Trophoblast cell (in vitro differentiated cells and primary cell): ENCODE results near the gene KIF6.
A peak's percentile ranks its signal among the peaks of the same experiment; 100 is the strongest.
"Not testable (repeated sequence)": the region's sequence is repeated elsewhere in the genome, so short reads cannot be mapped to it uniquely, and the experiment has no call there.

Experiments
- DNase-seq, 2 donors: peaks; one replicate each; pipeline ENCODE4 v3.0.0-alpha.2; 2016
- H2AFZ ChIP-seq: 2 replicates; pipeline ENCODE4 v1.6.1; 2013; ENCODE audit warnings: low read length, moderate library complexity, mild to moderate bottlenecking; ENCODE audit not compliant: insufficient read depth, poor library complexity
- H2AK5ac ChIP-seq: 2 replicates; pipeline ENCODE4 v1.6.1; 2013; ENCODE audit warnings: mild to moderate bottlenecking, low read length
- H2BK120ac ChIP-seq: 2 replicates; pipeline ENCODE4 v1.6.1; 2013; ENCODE audit warnings: low read length, mild to moderate bottlenecking, moderate library complexity; ENCODE audit not compliant: insufficient read depth, poor library complexity
- H2BK12ac ChIP-seq: 2 replicates; pipeline ENCODE4 v1.6.1; 2013; ENCODE audit warnings: mild to moderate bottlenecking, low read length, moderate library complexity
- H2BK5ac ChIP-seq: 2 replicates; pipeline ENCODE4 v1.6.1; 2013; ENCODE audit warnings: low read length, low read depth, moderate library complexity, mild to moderate bottlenecking; ENCODE audit not compliant: poor library complexity
- H3K14ac ChIP-seq: 2 replicates; pipeline ENCODE4 v1.6.1; 2013; ENCODE audit warnings: mild to moderate bottlenecking, low read length
- H3K18ac ChIP-seq: 2 replicates; pipeline ENCODE4 v1.6.1; 2013; ENCODE audit warnings: mild to moderate bottlenecking, low read length
- H3K23ac ChIP-seq: 2 replicates; pipeline ENCODE4 v1.6.1; 2013; ENCODE audit warnings: low read length
- H3K27ac ChIP-seq: 2 replicates; pipeline ENCODE4 v1.5.1; 2013; ENCODE audit warnings: low read depth, mild to moderate bottlenecking, inconsistent platforms, low read length, moderate library complexity
- H3K27me3 ChIP-seq: 2 replicates; pipeline ENCODE4 v1.6.1; 2013; ENCODE audit warnings: inconsistent platforms, mild to moderate bottlenecking, low read length, moderate library complexity; ENCODE audit not compliant: insufficient read depth
- H3K36me3 ChIP-seq, 2 experiments: 1 replicate in 1 of 2; 2 replicates in 1 of 2; pipeline ENCODE4 v1.6.1; 2013; ENCODE audit warnings: low read length in 2 of 2, mild to moderate bottlenecking in 2 of 2, moderate library complexity in 1 of 2; ENCODE audit not compliant: insufficient read depth in 2 of 2, control insufficient read depth in 1 of 2
- H3K4ac ChIP-seq: 2 replicates; pipeline ENCODE4 v1.6.1; 2013; ENCODE audit warnings: low read depth, mild to moderate bottlenecking, low read length, moderate library complexity
- H3K4me1 ChIP-seq, 2 experiments: 1 replicate in 1 of 2; 2 replicates in 1 of 2; pipeline ENCODE4 v1.6.1; 2013; ENCODE audit warnings: low read length in 2 of 2, mild to moderate bottlenecking in 2 of 2, moderate library complexity in 1 of 2; ENCODE audit not compliant: insufficient read depth in 2 of 2, control insufficient read depth in 1 of 2
- H3K4me2 ChIP-seq: 2 replicates; pipeline ENCODE4 v1.6.1; 2013; ENCODE audit warnings: inconsistent platforms, mild to moderate bottlenecking, low read length, moderate library complexity
- H3K4me3 ChIP-seq: 2 replicates; pipeline ENCODE4 v1.5.1; 2013; ENCODE audit warnings: mild to moderate bottlenecking, low read depth, low read length, inconsistent platforms
- H3K79me1 ChIP-seq: one replicate; pipeline ENCODE4 v1.6.1; 2013; ENCODE audit warnings: low read length
- H3K79me2 ChIP-seq: 2 replicates; pipeline ENCODE4 v1.6.1; 2013; ENCODE audit warnings: low read length, mild to moderate bottlenecking; ENCODE audit not compliant: control insufficient read depth, insufficient read depth, poor library complexity
- H3K9ac ChIP-seq: 2 replicates; pipeline ENCODE4 v1.6.1; 2013; ENCODE audit warnings: mild to moderate bottlenecking, low read length
- H3K9me3 ChIP-seq: 2 replicates; pipeline ENCODE4 v1.6.1; 2013; ENCODE audit warnings: low read depth, mild to moderate bottlenecking, control low read depth, inconsistent platforms, low read length; ENCODE audit not compliant: insufficient read depth
- H4K12ac ChIP-seq: 2 replicates; pipeline ENCODE4 v1.6.1; 2013; ENCODE audit warnings: low read depth, mild to moderate bottlenecking, low read length, moderate library complexity
- H4K8ac ChIP-seq: 2 replicates; pipeline ENCODE4 v1.6.1; 2013; ENCODE audit warnings: low read depth, mild to moderate bottlenecking, low read length, moderate library complexity
- H4K91ac ChIP-seq: one replicate; pipeline ENCODE4 v1.6.1; 2013; ENCODE audit warnings: low read depth, mild to moderate bottlenecking, low read length, moderate library complexity
- WGBS: extraction: QIAGEN DNeasy Blood & Tissue Kit; methylation state at CpG from one replicate; pipeline ENCODE4 v1.1.7; 2013; ENCODE audit warnings: missing lambda C conversion rate; ENCODE audit not compliant: insufficient read length, insufficient coverage; ENCODE audit errors: extremely low coverage; 5-methylcytosine and 5-hydroxymethylcytosine counted together

Gene KIF6

DNA sequence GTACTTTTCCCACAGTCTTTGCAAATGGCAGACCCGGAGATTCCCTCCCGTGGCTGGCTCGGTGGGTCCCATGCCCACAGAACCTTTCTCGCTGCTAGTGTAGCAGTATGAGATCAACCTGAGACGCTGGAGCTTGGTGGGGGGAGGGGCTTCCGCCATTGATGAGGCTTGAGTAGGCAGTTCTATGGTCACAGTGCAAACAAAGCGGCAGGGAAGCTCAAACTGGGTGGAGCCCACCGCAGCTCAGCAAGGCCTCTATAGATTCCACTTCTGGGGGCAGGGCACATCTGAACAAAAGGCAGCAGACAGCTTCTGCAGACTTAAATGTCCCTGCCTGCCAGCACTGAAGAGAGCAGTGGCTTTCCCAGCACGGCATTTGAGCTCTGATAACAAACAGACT, 216.7 kb downstream of the KIF6 start:
- Histone ChIP-seq H3K36me3 (no peaks in the 10 kb centered on the region), H4K91ac (no peak overlapping the region), H2AFZ (no peak overlapping the region), H3K14ac (no peak overlapping the region), H3K79me1 (no peaks in the 10 kb centered on the region), H3K27me3 (no peaks in the 10 kb centered on the region), H4K8ac (no peak overlapping the region), H4K12ac (no peak overlapping the region), H3K27ac (no peak overlapping the region), H2AK5ac (no peak overlapping the region), H3K18ac (no peak overlapping the region), H2BK12ac (no peak overlapping the region), H3K4me3 (no peak overlapping the region), H3K23ac (no peak overlapping the region), H3K9ac (no peak overlapping the region), H3K4me2 (no peak overlapping the region), H3K4ac (no peak overlapping the region), H2BK5ac (no peak overlapping the region), H2BK120ac (no peak overlapping the region), H3K9me3 (no peaks in the 10 kb centered on the region), H3K79me2 (no peaks in the 10 kb centered on the region), H3K4me1 (no peaks in the 10 kb centered on the region)
- no CpG with 5 or more reads among the region's 9 CpGs for WGBS
- DNase-seq: no peak

DNA sequence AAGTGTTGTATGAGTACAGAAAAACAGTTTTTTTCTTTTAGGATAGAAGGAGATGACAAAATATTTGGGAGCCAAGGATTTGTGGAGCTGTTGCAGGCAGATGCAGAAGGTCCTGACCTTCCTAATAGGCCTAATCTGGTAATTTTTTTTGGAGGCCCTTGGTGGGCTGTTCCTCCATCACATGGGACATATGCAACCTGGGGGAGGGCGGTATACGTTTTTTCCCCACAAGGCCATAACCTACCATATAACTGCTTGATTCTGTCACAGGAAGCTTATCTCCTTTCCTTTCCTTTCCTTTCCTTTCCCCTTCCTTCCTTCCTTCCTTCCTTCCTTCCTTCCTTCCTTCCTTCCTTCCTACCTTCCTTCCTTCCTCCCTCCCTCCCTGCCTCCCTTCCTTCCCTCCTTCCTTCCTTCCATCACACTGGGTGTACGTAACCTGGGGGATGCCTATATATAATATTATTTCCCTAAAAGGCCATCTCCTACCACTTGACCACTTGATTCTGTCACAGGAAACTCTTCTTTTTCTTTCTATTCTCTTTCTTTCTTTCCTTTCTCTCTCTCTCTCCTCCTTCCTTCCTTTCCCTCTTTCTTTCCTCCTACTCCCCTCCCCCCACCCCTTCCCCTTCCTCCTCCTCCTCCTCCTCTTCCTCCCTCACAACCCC, 217.7 kb downstream of the KIF6 start:
- Histone ChIP-seq H2BK120ac (no peak overlapping the region), H3K36me3 (no peaks in the 10 kb centered on the region), H2AFZ (no peak overlapping the region), H2AK5ac (no peak overlapping the region), H3K4me2 (no peak overlapping the region), H3K9ac (no peak overlapping the region), H3K79me2 (no peaks in the 10 kb centered on the region), H4K12ac (no peak overlapping the region), H3K4me1 (no peaks in the 10 kb centered on the region), H4K8ac (no peak overlapping the region), H3K23ac (no peak overlapping the region), H3K4me3 (no peak overlapping the region), H3K79me1 (no peaks in the 10 kb centered on the region), H2BK12ac (no peak overlapping the region), H3K18ac (no peak overlapping the region), H3K27me3 (no peaks in the 10 kb centered on the region), H3K14ac (no peak overlapping the region), H3K9me3 (no peaks in the 10 kb centered on the region), H3K27ac (no peak overlapping the region), H2BK5ac (no peak overlapping the region), H4K91ac (no peak overlapping the region), H3K4ac (no peak overlapping the region)
- WGBS: no CpG with 5 or more reads among the region's 3 CpGs
- DNase-seq: no peak

- H3K23ac ChIP-seq, DNase-seq, H2AFZ ChIP-seq, H2AK5ac ChIP-seq, H4K8ac ChIP-seq, H3K4me2 ChIP-seq, H3K79me1 ChIP-seq, H4K12ac ChIP-seq, H2BK5ac ChIP-seq, H3K4me1 ChIP-seq, H3K27me3 ChIP-seq, H3K4me3 ChIP-seq, H3K9ac ChIP-seq, H2BK120ac ChIP-seq, H3K27ac ChIP-seq, H3K14ac ChIP-seq, H3K9me3 ChIP-seq, H3K36me3 ChIP-seq, H2BK12ac ChIP-seq, H3K18ac ChIP-seq, H3K4ac ChIP-seq, H4K91ac ChIP-seq, H3K79me2 ChIP-seq: not testable (repeated sequence)
- no CpG with 5 or more reads among the region's 3 CpGs for WGBS
Measured at GRCh38 chr6:39502362-39502955, 222.7 kb downstream of the KIF6 start.

DNA sequence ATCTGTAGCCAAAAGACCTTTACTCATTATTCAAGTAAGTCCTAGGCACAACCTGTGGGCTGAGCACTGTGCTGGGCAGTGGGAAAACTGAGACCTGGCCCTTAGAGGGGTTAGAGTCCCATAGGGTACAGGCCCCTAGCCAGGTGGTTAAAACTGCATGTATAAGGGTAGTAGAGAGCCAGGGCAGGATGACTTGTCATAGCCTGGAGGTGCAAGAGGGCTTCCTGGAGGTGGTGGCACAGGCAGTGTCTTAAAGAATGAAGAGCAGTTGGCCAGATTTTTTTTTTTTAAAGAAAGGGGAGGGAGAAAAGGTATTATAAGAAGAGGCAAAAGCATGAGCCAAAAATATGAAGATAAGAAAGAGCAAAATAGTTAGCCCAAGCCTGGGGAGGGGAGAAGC, 226.2 kb downstream of the KIF6 start:
- Histone ChIP-seq H2BK12ac (no peak overlapping the region), H4K8ac (no peak overlapping the region), H3K14ac (no peak overlapping the region), H3K4me3 (no peak overlapping the region), H4K91ac (no peak overlapping the region), H2BK5ac (no peak overlapping the region), H4K12ac (no peak overlapping the region), H3K79me1 (no peaks in the 10 kb centered on the region), H3K18ac (no peak overlapping the region), H3K4me1 (peaks cover 0 to 5% of the 10 kb centered on the region in 2 experiments), H3K4ac (no peak overlapping the region), H3K9me3 (no peaks in the 10 kb centered on the region), H2AFZ (no peak overlapping the region), H3K36me3 (no peaks in the 10 kb centered on the region), H3K79me2 (no peaks in the 10 kb centered on the region), H3K4me2 (no peak overlapping the region), H3K27me3 (no peaks in the 10 kb centered on the region), H3K27ac (no peak overlapping the region), H2AK5ac (no peak overlapping the region), H3K23ac (no peak overlapping the region), H2BK120ac (no peak overlapping the region), H3K9ac (no peak overlapping the region)
- peak; percentile 85 for DNase-seq
